NCI-H82 (cell line): Measurements from ENCODE around the gene ATP1B2.
"Not testable (repeated sequence)": the region's sequence is repeated elsewhere in the genome, so short reads cannot be mapped to it uniquely, and the experiment has no call there.

ENCODE experiments used
- DNase-seq: peaks from one replicate; lab custom pipeline; 2025; lab: John Stamatoyannopoulos, UW

Gene ATP1B2

GRCh38 chr17:7634384-7634783 is 16.3 kb upstream of the ATP1B2 start:
- peak; percentile 92 for DNase-seq

- DNase-seq = no peak
These were observed 14.6 kb upstream of the ATP1B2 start for GRCh38 chr17:7636163-7636562.

- DNase-seq = no peak
These were observed 9.9 kb upstream of the ATP1B2 start for GRCh38 chr17:7640783-7641182.

GRCh38 chr17:7641635-7642034 is 9.1 kb upstream of the ATP1B2 start:
- not testable (repeated sequence) for DNase-seq

GRCh38 chr17:7644775-7645174 is 6.0 kb upstream of the ATP1B2 start:
- no peak for DNase-seq

GRCh38 chr17:7646457-7646856 is 4.3 kb upstream of the ATP1B2 start:
- DNase-seq = no peak

- DNase-seq = no peak
These were observed 3.7 kb upstream of the ATP1B2 start for GRCh38 chr17:7647018-7647417.

- DNase-seq = no peak
These were observed 455 bp downstream of the ATP1B2 start for GRCh38 chr17:7651097-7651664.

- peak; percentile 66 for DNase-seq
These were observed 1.1 kb downstream of the ATP1B2 start for GRCh38 chr17:7651665-7652387.

GRCh38 chr17:7652388-7653356 is 1.9 kb downstream of the ATP1B2 start:
- DNase-seq = no peak

- DNase-seq = peak; percentile 83
These were observed 4.3 kb downstream of the ATP1B2 start for GRCh38 chr17:7654832-7655540.

GRCh38 chr17:7655541-7655840 is 4.8 kb downstream of the ATP1B2 start:
- DNase-seq = no peak

- peak; percentile 87 for DNase-seq
These were observed 6.4 kb downstream of the ATP1B2 start for GRCh38 chr17:7656958-7657609.

GRCh38 chr17:7667656-7668406 is 17.1 kb downstream of the ATP1B2 start:
- peak; percentile 98 for DNase-seq

GRCh38 chr17:7668482-7668881 is 17.8 kb downstream of the ATP1B2 start:
- no peak for DNase-seq

- peak; percentile 77 for DNase-seq
These were observed 22.5 kb downstream of the ATP1B2 start for GRCh38 chr17:7673239-7673638.

- DNase-seq = no peak
These were observed 24.2 kb downstream of the ATP1B2 start for GRCh38 chr17:7674934-7675333.

GRCh38 chr17:7676533-7676932 is 25.8 kb downstream of the ATP1B2 start:
- no peak for DNase-seq

GRCh38 chr17:7677388-7678067 is 26.8 kb downstream of the ATP1B2 start:
- no peak for DNase-seq

- DNase-seq = no peak
These were observed 34.3 kb downstream of the ATP1B2 start for GRCh38 chr17:7684851-7685532.
